ENCODE data around the gene STK39. TPM values are rescaled to one million over a fixed set of nuclear protein-coding genes. Genes with fewer than 3 reads are reported as not detected.
A peak's percentile ranks its signal among the peaks of the same experiment; 100 is the strongest.

Gene STK39
- total RNA-seq, 1 donor from 2014 or later: 26.9 TPM

GRCh38 chr2:168256448-168256847 is 9.1 kb upstream of the STK39 start:
- Mint-ChIP-seq H3K27me3 (ENCODE audit: unreplicated experiment) (no peaks in the 10 kb centered on the region), H3K36me3 (ENCODE audit: unreplicated experiment) (peaks cover 6% of the 10 kb centered on the region), H3K9me3 (ENCODE audit: unreplicated experiment) (peaks cover 10% of the 10 kb centered on the region), H3K4me1 (ENCODE audit: unreplicated experiment) (peaks cover 12% of the 10 kb centered on the region), H3K4me3 (ENCODE audit: unreplicated experiment) (no peak overlapping the region), H3K27ac (ENCODE audit: unreplicated experiment) (no peak overlapping the region)
- no peak for DNase-seq (ENCODE audit: extremely low spot score, unreplicated experiment)
- TF ChIP-seq CTCF (IDR thresholded peaks at IDR 0.05): no peak

GRCh38 chr2:168255866-168256265 is 8.5 kb upstream of the STK39 start:
- peaks cover 10% of the 10 kb centered on the region for H3K9me3 Mint-ChIP-seq (ENCODE audit: unreplicated experiment)
- H3K4me3 Mint-ChIP-seq (ENCODE audit: unreplicated experiment): no peak overlapping the region
- peaks cover 6% of the 10 kb centered on the region for H3K36me3 Mint-ChIP-seq (ENCODE audit: unreplicated experiment)
- peaks cover 12% of the 10 kb centered on the region for H3K4me1 Mint-ChIP-seq (ENCODE audit: unreplicated experiment)
- no peaks in the 10 kb centered on the region for H3K27me3 Mint-ChIP-seq (ENCODE audit: unreplicated experiment)
- no peak for DNase-seq (ENCODE audit: extremely low spot score, unreplicated experiment)
- no peak overlapping the region for H3K27ac Mint-ChIP-seq (ENCODE audit: unreplicated experiment)
- TF ChIP-seq CTCF (IDR thresholded peaks at IDR 0.05): no peak

GRCh38 chr2:168255103-168255502 is 7.7 kb upstream of the STK39 start:
- Mint-ChIP-seq H3K27me3 (ENCODE audit: unreplicated experiment) (no peaks in the 10 kb centered on the region), H3K36me3 (ENCODE audit: unreplicated experiment) (peaks cover 6% of the 10 kb centered on the region), H3K27ac (ENCODE audit: unreplicated experiment) (peak overlapping the region; percentile 17), H3K9me3 (ENCODE audit: unreplicated experiment) (peaks cover 10% of the 10 kb centered on the region), H3K4me3 (ENCODE audit: unreplicated experiment) (no peak overlapping the region), H3K4me1 (ENCODE audit: unreplicated experiment) (peaks cover 12% of the 10 kb centered on the region)
- no peak for TF ChIP-seq CTCF (IDR thresholded peaks at IDR 0.05)
- no peak for DNase-seq (ENCODE audit: extremely low spot score, unreplicated experiment)

- no peak for DNase-seq (ENCODE audit: extremely low spot score, unreplicated experiment)
- H3K4me3 Mint-ChIP-seq (ENCODE audit: unreplicated experiment): no peak overlapping the region
- H3K9me3 Mint-ChIP-seq (ENCODE audit: unreplicated experiment): peaks cover 10% of the 10 kb centered on the region
- no peaks in the 10 kb centered on the region for H3K27me3 Mint-ChIP-seq (ENCODE audit: unreplicated experiment)
- H3K27ac Mint-ChIP-seq (ENCODE audit: unreplicated experiment): peak overlapping the region; percentile 17
- TF ChIP-seq CTCF (IDR thresholded peaks at IDR 0.05): no peak
- peaks cover 6% of the 10 kb centered on the region for H3K36me3 Mint-ChIP-seq (ENCODE audit: unreplicated experiment)
- H3K4me1 Mint-ChIP-seq (ENCODE audit: unreplicated experiment): peaks cover 12% of the 10 kb centered on the region
Measured at GRCh38 chr2:168254158-168254935, 7.0 kb upstream of the STK39 start.

- Mint-ChIP-seq H3K36me3 (ENCODE audit: unreplicated experiment) (no peaks in the 10 kb centered on the region), H3K9me3 (ENCODE audit: unreplicated experiment) (peaks cover 2% of the 10 kb centered on the region), H3K27me3 (ENCODE audit: unreplicated experiment) (no peaks in the 10 kb centered on the region), H3K4me1 (ENCODE audit: unreplicated experiment) (peaks cover 16% of the 10 kb centered on the region), H3K4me3 (ENCODE audit: unreplicated experiment) (no peak overlapping the region), H3K27ac (ENCODE audit: unreplicated experiment) (no peak overlapping the region)
- TF ChIP-seq CTCF (IDR thresholded peaks at IDR 0.05): no peak
- no peak for DNase-seq (ENCODE audit: extremely low spot score, unreplicated experiment)
Measured at GRCh38 chr2:168253379-168253778, 6.0 kb upstream of the STK39 start.
